Measurements from ENCODE around the gene SPATS2L.

The SPATS2L gene

DNA sequence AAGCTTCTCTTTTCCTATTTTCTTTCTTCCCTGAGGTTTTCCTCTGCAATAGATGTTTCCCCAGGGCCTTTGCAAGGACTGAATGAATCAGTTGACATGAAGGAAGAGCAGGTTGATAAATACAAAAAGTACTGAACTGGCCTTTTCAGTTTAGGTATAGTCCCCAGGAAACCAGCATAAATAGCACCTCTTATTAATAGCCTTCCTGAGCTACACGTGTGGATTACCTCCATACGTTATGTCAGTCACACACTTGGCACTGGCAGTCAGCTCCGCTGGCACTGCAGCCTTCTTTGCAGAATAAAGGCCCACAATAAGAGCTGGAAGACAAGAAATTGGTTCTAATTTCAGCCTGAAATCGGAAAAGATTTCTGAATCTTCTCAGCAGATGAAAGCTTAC is 142.7 kb downstream of the SPATS2L start:
- no peak for DNase-seq

GRCh38 chr2:200450288-200450687 is 143.8 kb downstream of the SPATS2L start:
- no peak for DNase-seq

- no peak for DNase-seq
Measured at GRCh38 chr2:200451511-200451910, 145.0 kb downstream of the SPATS2L start.

DNA sequence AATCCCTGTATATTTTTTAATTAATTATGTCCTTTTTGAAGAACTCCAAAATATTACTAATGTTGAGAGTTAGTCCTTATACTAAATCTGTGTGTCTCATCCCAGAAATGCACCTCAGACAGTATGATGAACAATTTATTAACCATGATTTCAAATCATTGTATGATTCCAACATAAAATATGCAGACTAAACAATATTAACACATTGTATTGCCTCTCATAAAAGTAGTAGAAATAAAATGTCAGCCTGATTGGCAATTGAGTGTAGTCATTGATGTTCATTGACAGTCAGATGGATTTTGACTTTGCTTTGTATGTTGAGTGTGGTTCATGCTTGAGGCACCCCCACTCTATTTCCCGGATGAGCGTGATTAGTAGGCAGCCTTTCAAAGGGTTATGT is 145.9 kb downstream of the SPATS2L start:
- no peak for DNase-seq

DNA sequence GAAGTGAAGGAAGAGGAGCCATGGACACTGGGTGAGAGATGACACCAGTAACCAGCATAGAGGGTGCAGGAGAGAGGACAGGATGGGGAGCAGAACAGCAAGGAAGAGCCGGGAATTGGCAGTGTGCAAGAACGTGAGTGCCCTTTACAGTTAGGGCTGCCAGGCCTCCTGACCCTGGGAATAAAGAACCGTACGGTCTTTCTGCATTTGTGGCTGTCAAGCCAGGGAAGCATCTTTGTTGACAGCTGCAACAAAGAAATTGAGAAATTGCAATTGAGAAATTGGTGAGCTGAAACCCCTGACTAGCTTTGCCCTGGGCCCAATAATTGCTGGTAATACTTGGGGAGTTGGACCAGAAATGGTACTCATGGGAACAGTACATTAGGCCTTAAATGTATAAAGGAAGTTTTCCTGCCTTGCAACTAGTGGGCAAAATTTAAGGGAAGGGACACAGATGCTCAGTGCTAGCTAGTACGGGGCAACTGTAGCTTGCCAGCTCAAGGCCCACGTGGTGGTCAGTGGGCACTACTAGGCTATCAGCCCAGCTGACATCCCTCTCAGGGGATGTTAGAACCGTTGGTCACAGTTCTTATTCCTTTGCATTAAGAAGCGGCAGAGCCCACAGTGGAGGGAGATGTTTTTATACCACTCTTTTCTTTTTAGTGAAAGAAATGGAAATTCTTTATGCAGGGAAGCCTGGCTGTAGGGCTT is 146.8 kb downstream of the SPATS2L start:
- no peak for DNase-seq

DNA sequence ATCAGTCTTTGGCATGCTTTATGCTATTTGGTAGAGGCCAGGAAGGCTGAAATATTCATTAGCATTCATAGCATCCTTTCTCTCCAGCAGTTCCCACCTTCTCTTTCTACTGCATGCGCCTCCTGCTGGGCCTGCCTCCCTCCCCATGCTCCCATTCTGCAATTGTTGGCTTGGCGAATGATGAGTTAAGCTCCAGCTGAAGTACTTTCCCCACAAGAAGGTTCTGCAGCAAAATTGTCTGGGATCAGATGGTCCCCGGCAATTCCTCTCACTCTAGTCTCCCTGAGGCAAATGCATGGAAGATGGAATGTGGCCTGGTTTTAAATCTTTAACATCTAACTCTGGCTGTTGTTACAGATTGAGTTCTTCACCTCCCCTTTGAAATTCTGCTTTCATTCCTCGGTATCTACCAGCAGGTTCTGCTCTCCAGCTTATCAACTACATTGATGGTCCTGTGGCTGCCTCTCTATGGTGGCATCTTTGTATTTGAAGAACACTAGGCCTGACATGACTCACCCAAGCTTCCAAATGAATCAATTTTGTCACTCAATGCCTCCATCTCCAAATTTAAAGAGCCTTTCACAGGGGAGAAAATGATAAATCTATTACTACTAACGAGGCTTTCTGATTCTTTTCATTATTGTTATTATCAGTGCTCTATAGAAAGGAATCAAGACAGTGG is 147.5 kb downstream of the SPATS2L start:
- DNase-seq, result no peak

- peak; percentile 78 for DNase-seq
Measured at GRCh38 chr2:200454927-200455801, 148.7 kb downstream of the SPATS2L start.

- no peak for DNase-seq
Measured at GRCh38 chr2:200455958-200456421, 149.5 kb downstream of the SPATS2L start.

- DNase-seq, result no peak
Measured at GRCh38 chr2:200456567-200456966, 150.1 kb downstream of the SPATS2L start.

DNA sequence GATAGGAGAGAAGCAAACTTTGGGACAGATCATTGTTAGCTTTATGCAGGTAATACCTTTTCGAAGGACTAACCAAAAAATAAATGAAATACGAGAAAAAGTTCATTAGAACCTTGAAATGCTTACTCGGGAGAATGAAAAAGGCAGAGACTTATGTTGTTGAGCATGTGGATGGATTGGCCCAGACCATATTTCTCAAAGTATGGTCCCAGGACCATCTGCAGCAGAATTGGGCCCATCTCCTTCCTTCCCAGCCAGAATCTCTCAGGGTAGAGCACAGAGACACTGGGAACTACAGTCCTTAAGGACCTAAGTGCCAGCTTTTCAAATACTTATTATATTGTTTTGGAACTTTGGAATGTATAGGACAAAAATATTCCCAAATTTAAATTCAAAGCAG is 152.6 kb downstream of the SPATS2L start:
- no peak for DNase-seq

DNA sequence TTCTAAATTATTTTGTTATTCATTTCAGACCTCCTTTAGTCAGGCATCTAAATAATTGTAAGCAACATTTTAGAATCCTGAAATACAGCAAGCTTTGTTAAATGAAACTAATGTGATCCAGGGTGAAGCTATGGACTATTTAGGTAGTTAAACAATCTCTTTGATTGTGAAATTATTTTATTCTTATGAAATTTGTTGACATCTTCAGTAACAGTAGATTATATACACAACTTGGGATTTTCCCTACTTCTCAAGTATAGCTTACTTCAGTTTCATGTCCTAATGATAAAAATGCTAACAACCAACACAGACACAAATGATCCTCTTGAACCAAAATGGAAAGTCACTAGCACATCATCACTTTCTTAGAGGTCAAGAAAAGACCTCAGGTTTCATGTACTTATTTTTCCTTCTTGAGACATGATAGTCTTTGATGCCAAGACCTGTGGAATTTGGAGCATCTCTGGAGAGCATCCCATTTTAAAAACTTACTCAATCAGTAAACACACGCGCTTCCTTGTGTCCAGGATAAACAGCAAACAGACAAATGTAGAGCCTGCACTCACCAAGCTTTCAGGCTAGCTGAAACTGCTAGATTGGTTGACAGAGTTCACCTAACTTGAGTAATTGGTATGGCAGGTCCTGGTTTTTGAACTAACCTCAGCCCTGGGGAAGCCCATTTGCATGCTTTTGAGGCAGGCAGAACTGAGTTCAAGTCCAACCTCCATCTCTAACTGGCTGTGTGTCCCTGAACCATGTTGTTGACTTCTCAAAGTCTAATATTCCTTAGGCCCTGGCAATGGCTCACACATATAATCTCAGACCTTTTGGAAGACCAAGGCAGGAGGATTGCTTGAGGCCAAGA is 155.6 kb downstream of the SPATS2L start:
- DNase-seq, result no peak

DNA sequence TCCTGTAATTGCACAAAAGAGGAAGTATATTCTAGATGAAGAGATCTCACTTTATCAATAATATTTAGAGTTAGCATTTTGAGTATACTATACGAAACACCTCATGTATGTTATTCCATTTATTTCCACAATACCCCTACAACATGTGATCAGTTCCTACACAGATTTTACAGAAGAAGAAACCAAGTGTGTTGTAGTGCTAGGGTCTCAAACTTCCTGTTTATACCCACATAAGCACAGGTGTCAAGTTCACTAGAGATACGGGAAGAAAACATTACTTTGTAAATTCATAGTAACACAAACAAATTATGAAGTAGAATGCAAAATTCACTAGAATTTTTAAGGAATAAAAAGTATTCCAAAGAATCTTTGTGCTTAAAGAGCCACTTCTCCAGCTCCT is 157.0 kb downstream of the SPATS2L start:
- no peak for DNase-seq

DNA sequence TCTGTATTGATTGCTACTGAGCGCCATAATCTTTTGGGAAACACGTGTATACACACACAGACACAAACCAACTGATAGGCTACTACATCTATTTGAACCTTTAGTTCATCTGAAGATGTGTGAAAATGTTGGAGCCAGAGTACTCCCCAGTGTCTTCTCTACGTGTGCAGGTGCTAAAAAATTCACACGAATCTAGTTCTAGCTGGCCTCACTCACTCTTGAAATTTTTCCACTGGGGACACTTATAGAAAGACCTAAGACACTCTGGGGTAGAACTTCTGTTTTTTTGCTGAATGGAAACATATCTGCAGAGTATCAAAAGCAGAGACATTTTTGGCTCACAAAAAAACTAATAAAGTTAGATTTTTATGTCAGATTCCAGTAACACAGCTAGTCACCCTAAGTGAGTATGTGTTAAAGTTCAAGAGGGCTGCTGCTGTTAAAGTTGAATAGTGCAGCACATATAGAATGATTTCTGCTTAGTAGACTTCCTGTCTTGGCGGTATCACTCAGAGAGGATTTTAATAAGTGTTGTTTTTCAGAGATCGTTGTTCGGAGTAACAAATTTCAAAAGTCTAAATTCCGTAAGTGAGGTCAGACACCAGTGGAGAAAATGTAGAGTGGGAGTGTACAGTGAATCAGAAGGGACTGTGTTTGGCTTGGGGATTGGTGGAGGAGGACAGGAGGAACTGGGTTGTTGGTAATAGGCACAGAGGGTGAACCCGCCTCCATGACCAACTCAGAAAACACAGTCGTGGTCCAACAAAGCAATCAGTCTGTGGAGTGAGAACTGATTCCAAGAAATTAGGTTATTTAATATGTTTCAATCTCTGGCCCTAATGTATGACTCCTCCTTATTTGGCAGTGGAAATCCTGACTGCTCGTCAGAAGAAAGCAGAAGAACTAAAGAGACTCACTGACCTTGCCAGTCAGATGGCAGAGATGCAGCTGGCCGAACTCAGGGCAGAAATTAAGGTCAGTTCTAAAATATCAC is 160.2 kb downstream of the SPATS2L start:
- no peak for DNase-seq

DNA sequence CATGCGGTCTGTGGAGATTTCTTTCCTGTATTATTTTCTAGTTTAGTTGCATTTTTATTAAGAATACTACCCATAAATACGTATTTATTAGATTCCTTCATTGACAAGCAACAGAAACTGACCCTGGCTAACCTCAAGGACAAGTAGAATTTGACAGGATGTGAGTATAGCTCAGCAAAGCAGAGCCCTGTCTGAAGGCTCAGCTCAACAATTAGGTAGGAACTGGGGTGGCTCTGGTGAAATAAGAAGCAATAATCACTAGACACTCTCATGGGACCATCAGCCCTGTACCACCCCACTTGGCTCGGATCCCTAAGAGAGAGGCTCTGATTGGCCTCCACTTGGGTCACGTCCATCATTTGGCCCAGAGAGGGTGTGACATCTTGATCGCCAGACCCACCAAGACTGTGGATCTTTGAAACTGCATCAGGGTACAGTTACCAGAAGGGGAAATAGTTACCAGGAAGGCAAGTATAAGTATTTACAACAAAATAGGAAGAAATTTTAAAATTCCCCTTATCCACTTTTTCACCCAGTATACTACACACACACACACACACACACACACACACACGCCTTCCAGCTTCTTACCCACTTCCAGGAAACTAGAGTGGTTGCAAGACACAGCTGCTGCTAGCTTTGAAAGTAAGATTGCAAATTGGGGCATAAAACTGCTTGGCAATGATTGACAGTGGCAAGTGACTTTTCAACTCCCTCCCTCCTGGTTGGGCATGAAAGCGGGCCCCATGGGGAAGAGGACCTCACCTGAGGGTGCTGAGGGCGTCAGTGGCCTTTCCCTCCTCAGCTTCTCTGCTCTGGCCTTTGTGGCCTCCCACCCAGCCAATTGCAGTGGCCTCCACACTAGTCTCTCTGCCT is 161.6 kb downstream of the SPATS2L start:
- no peak for DNase-seq

DNA sequence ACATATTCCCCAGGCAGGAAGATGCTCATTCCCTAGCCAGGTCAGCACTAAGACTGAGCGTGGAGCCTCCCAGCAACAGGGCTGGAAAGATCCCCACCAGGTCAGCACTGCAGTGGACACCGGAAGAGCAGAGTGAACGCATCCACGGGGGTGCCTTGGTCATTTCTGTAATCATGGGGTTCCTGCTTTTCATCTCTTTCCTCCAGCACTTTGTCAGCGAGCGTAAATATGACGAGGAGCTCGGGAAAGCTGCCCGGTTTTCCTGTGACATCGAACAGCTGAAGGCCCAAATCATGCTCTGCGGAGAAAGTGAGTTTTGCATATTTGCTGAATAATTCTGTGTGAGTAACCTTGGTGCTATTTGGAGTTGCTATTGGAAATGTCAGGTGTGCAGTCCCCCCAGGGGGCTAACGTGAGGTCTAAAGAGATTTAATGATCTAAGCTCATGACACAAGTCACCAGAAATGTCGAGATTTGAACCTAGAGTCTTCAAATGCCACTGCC is 163.3 kb downstream of the SPATS2L start:
- no peak for DNase-seq

DNA sequence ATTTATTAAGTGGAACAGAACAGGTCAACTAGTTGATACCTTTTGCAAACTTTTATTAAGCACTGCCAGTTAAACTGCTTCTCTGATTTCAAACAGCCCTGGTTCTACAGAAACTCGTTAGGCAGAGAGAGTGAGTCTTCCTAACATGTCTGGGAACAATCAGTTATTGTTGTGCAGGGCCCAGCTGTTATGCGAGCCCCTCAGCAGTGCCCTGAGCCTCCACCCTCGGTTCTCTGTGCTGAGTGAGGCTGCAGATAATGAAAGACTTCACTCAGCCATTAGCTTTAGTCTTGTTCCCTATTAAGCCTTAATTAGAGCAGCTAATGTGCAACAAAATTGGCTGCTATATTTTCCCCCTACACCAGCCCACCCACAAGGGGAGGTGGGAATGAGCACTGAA is 163.7 kb downstream of the SPATS2L start:
- DNase-seq, result no peak

DNA sequence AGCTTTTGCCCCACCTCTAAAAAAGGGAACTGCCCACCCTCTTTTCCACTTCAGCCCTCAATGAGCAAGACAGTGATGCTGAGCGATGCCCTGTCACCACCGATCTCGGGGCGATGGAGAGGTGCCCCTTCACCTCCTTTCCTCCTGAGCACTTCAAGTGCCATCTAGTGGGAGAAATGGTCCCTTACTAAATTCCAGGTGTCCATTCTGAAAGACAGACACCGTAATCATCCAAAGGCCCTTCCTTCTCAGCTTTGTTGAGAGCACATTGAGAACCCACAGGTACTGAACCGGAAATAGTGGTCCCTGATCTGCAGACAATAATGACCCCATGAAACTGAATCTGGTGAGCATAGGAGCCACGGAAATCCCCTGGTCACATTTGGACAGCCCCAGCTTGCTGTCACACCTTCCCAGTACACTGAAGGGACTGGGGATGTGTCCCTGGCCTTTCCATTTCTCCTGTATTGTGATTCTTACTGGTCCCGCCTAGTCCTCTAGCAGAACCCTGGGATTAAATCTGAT is 164.9 kb downstream of the SPATS2L start:
- DNase-seq, result peak; percentile 14

DNA sequence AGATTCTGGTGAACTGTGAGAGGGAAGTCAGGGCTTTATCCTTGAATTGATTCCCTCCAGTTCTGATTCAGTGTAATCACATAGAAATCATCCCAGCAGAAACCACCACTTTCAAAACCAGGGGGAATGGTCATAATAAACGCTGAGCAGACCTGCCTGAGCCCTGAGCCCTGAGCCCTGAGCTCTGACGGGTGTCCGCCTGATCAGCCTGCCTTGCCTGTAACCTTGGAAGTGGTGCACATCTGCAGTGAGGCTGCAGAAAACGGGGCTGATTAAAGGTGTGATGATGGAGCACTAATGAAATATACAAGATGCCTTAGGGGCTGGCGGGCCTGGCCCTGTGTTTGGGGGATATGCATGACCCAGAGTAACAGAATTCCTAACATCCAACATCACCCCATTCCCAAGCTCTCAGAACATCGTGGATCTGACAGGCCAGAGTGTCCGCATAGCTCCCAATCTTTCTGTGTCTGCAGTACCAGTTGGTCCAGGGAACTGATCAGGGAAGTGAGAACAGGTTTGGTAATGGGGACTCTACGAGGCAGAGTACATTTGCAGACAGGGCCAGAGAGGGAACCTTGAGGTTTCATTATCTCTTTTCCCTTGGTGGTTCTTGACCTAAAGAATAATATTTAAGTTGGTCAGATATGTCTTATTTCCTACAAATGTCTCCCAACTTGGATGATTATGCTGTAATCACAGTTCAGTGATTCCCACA is 165.6 kb downstream of the SPATS2L start:
- DNase-seq, result no peak

- no peak for DNase-seq
Measured at GRCh38 chr2:200472853-200473464, 166.5 kb downstream of the SPATS2L start.

Measured in HCEC 1CT (cell line).